Measurements from ENCODE around the gene TMEM156. TPM values are rescaled to one million over a fixed set of nuclear protein-coding genes. Genes with fewer than 3 reads are reported as not detected.

TMEM156 gene
- polyA plus RNA-seq, 3 donors: 0.31 to 1.1 (median 0.43) TPM

- H3K9me3 ChIP-seq (replicated peaks in 1 of 2; ENCODE audit: control insufficient read depth in 1 of 2, insufficient read depth in 1 of 2, low read length in 2 of 2): no peaks in the 10 kb centered on the region
- H2AFZ ChIP-seq (ENCODE audit: insufficient read depth, low read depth, low read length, poor library complexity, severe bottlenecking): peak overlapping the region; percentile 49
- H3K4me1 ChIP-seq (ENCODE audit: control insufficient read depth in 1 of 2, insufficient read depth in 2 of 2, low read length in 2 of 2): peaks cover 38 to 47% of the 10 kb centered on the region in 2 donors
- DNase-seq: no peak
- Mint-ChIP-seq H3K4me1 (peaks cover 48% of the 10 kb centered on the region), H3K36me3 (peaks cover 1 to 2% of the 10 kb centered on the region in 2 donors), H3K9me3 (no peaks in the 10 kb centered on the region), H3K27ac (peak overlapping the region; percentile 90 to 96 (median 94)), H3K27me3 (ENCODE audit: low read depth in 3 of 3) (no peaks in the 10 kb centered on the region), H3K4me3 (peak overlapping the region; percentile 89 to 93)
- peak overlapping the region; percentile 47 to 81 for H3K27ac ChIP-seq (ENCODE audit: low read depth in 1 of 2, low read length in 2 of 2)
- WGBS (ENCODE audit: insufficient coverage): no CpG with 5 or more reads among the region's 3 CpGs
- H3K79me2 ChIP-seq (ENCODE audit: insufficient read depth, low read length): peaks cover 2% of the 10 kb centered on the region
- intact Hi-C loops (cut with micrococcal nuclease): loop anchor here in 1 of 2 donors (10.0 kb wide), 1 partner anchor 61 kb away; no protein-coding TSS in a partner anchor
- no peaks in the 10 kb centered on the region for H3K36me3 ChIP-seq (replicated peaks in 1 of 2; ENCODE audit: control insufficient read depth in 1 of 2, insufficient read depth in 2 of 2, low read length in 2 of 2)
- peak overlapping the region; percentile 90 for H3K4me2 ChIP-seq (replicated peaks; ENCODE audit: extremely low read depth, low read length, poor library complexity, severe bottlenecking)
- peak overlapping the region; percentile 47 to 98 (median 87) for H3K4me3 ChIP-seq (replicated peaks in 1 of 3; ENCODE audit: low read depth in 2 of 3, low read length in 3 of 3)
- H3K27me3 ChIP-seq (ENCODE audit: control insufficient read depth in 2 of 2, insufficient read depth in 2 of 2, low read length in 2 of 2): no peaks in the 10 kb centered on the region
- TF ChIP-seq CTCF (IDR thresholded peaks at IDR 0.05): peak; percentile 10
- H4K20me1 ChIP-seq (ENCODE audit: insufficient read depth, low read length): peaks cover 43% of the 10 kb centered on the region
- H3K9ac ChIP-seq (ENCODE audit: insufficient read depth, low read length, poor library complexity, severe bottlenecking): peak overlapping the region; percentile 87
Measured at GRCh38 chr4:39045827-39046221, 13.6 kb upstream of the TMEM156 start.

GRCh38 chr4:39044956-39045826, 13.0 kb upstream of the TMEM156 start:
- H3K9me3 Mint-ChIP-seq: no peaks in the 10 kb centered on the region
- Histone ChIP-seq H3K79me2 (ENCODE audit: insufficient read depth, low read length) (peaks cover 2% of the 10 kb centered on the region), H2AFZ (ENCODE audit: insufficient read depth, low read depth, low read length, poor library complexity, severe bottlenecking) (peak overlapping the region; percentile 49), H3K9me3 (replicated peaks in 1 of 2; ENCODE audit: control insufficient read depth in 1 of 2, insufficient read depth in 1 of 2, low read length in 2 of 2) (no peaks in the 10 kb centered on the region), H3K27ac (ENCODE audit: low read depth in 1 of 2, low read length in 2 of 2) (peak overlapping the region; percentile 47 to 81), H4K20me1 (ENCODE audit: insufficient read depth, low read length) (peaks cover 37% of the 10 kb centered on the region), H3K4me2 (replicated peaks; ENCODE audit: extremely low read depth, low read length, poor library complexity, severe bottlenecking) (peak overlapping the region; percentile 90), H3K4me1 (ENCODE audit: control insufficient read depth in 1 of 2, insufficient read depth in 2 of 2, low read length in 2 of 2) (peaks cover 38 to 47% of the 10 kb centered on the region in 2 donors), H3K4me3 (replicated peaks in 1 of 3; ENCODE audit: low read depth in 2 of 3, low read length in 3 of 3) (peak overlapping the region; percentile 47 to 98 (median 87)), H3K27me3 (ENCODE audit: control insufficient read depth in 2 of 2, insufficient read depth in 2 of 2, low read length in 2 of 2) (no peaks in the 10 kb centered on the region), H3K9ac (ENCODE audit: insufficient read depth, low read length, poor library complexity, severe bottlenecking) (peak overlapping the region; percentile 87), H3K36me3 (replicated peaks in 1 of 2; ENCODE audit: control insufficient read depth in 1 of 2, insufficient read depth in 2 of 2, low read length in 2 of 2) (no peaks in the 10 kb centered on the region)
- DNase-seq: peak; percentile 37 to 53 (median 38)
- H3K36me3 Mint-ChIP-seq: no peaks in the 10 kb centered on the region
- WGBS (ENCODE audit: insufficient coverage): under 1% methylated on average over 61 of the region's 82 CpGs
- H3K27me3 Mint-ChIP-seq (ENCODE audit: low read depth in 3 of 3): no peaks in the 10 kb centered on the region
- H3K27ac Mint-ChIP-seq: peak overlapping the region; percentile 90 to 96 (median 94)
- H3K4me3 Mint-ChIP-seq: peak overlapping the region; percentile 89 to 93
- intact Hi-C loops (cut with micrococcal nuclease): loop anchor here in 1 of 2 donors (10.0 kb wide), 1 partner anchor 60 kb away; no protein-coding TSS in a partner anchor
- no peak for TF ChIP-seq CTCF (IDR thresholded peaks at IDR 0.05)
- H3K4me1 Mint-ChIP-seq: peaks cover 48% of the 10 kb centered on the region

Measured in CD14-positive monocyte (primary cell).